Progenitor cell of endocrine pancreas (in vitro differentiated cells): Measurements from ENCODE around the gene CLEC10A. TPM values are rescaled to one million over a fixed set of nuclear protein-coding genes. Genes with fewer than 3 reads are reported as not detected.
"Not testable (repeated sequence)": the region's sequence is repeated elsewhere in the genome, so short reads cannot be mapped to it uniquely, and the experiment has no call there.

ENCODE experiments used
- DNase-seq: peaks from one replicate; pipeline ENCODE4 v3.0.0; 2021; ENCODE audit warnings: low spot score; ENCODE audit not compliant: unreplicated experiment
- H3K27ac Mint-ChIP-seq: 2 replicates; pipeline ENCODE4 v1.8.0; 2021; ENCODE audit warnings: mild to moderate bottlenecking, moderate library complexity, mixed read lengths
- H3K27me3 Mint-ChIP-seq: 2 replicates; pipeline ENCODE4 v1.8.0; 2021; ENCODE audit warnings: mixed read lengths
- H3K36me3 Mint-ChIP-seq: 2 replicates; pipeline ENCODE4 v1.8.0; 2022; ENCODE audit warnings: mixed read lengths; ENCODE audit not compliant: insufficient read depth
- H3K4me1 Mint-ChIP-seq: 2 replicates; pipeline ENCODE4 v1.8.0; 2021; ENCODE audit warnings: low read depth, mixed read lengths
- H3K4me3 Mint-ChIP-seq: 2 replicates; pipeline ENCODE4 v1.8.0; 2021; ENCODE audit warnings: low read depth, mild to moderate bottlenecking, moderate library complexity, mixed read lengths
- H3K9me3 Mint-ChIP-seq: 2 replicates; pipeline ENCODE4 v1.8.0; 2021; ENCODE audit warnings: low read depth, mixed read lengths
- CTCF ChIP-seq: fragments of 200-600 bp; sonication (generic); IDR thresholded peaks from one replicate; pipeline ENCODE4 v1.5.0; 2021; ENCODE audit warnings: antibody characterized with exemption, mild to moderate bottlenecking; ENCODE audit not compliant: unreplicated experiment
- total RNA-seq: library from RNA; stranded (reverse); gene quantifications from 2 replicates; pipeline ENCODE4 v1.2.1, GENCODE V29; 2021

Gene CLEC10A
- total RNA-seq, 1 donor from 2014 or later, result not detected

GRCh38 chr17:7097940-7098339 lies 17.9 kb upstream of the CLEC10A start:
- Mint-ChIP-seq H3K4me3 (no peak overlapping the region), H3K4me1 (no peaks in the 10 kb centered on the region), H3K27me3 (peaks cover 29% of the 10 kb centered on the region), H3K36me3 (no peaks in the 10 kb centered on the region), H3K27ac (no peak overlapping the region), H3K9me3 (peaks cover 4% of the 10 kb centered on the region)
- TF ChIP-seq CTCF, result no peak
- no peak for DNase-seq

- DNase-seq, result no peak
- H3K4me1 Mint-ChIP-seq, result peaks cover 2% of the 10 kb centered on the region
- peaks cover 8% of the 10 kb centered on the region for H3K9me3 Mint-ChIP-seq
- no peaks in the 10 kb centered on the region for H3K36me3 Mint-ChIP-seq
- TF ChIP-seq CTCF, result no peak
- peaks cover 12% of the 10 kb centered on the region for H3K27me3 Mint-ChIP-seq
- no peak overlapping the region for H3K4me3 Mint-ChIP-seq
- H3K27ac Mint-ChIP-seq, result no peak overlapping the region
Measured at GRCh38 chr17:7095625-7096024, 15.6 kb upstream of the CLEC10A start.

- Mint-ChIP-seq H3K4me3 (no peak overlapping the region), H3K27me3 (peaks cover 8% of the 10 kb centered on the region), H3K4me1 (peaks cover 2% of the 10 kb centered on the region), H3K9me3 (peaks cover 4% of the 10 kb centered on the region), H3K27ac (no peak overlapping the region), H3K36me3 (no peaks in the 10 kb centered on the region)
- no peak for TF ChIP-seq CTCF
- no peak for DNase-seq
Measured at GRCh38 chr17:7094652-7095019, 14.6 kb upstream of the CLEC10A start.

GRCh38 chr17:7091311-7092005 lies 11.4 kb upstream of the CLEC10A start:
- not testable (repeated sequence) for H3K36me3 Mint-ChIP-seq, H3K4me3 Mint-ChIP-seq, H3K27ac Mint-ChIP-seq, H3K9me3 Mint-ChIP-seq, H3K27me3 Mint-ChIP-seq, DNase-seq
- H3K4me1 Mint-ChIP-seq, result peaks cover 15% of the 10 kb centered on the region

GRCh38 chr17:7089570-7089969 lies 9.5 kb upstream of the CLEC10A start:
- H3K9me3 Mint-ChIP-seq, H3K27me3 Mint-ChIP-seq, H3K27ac Mint-ChIP-seq, H3K36me3 Mint-ChIP-seq, H3K4me3 Mint-ChIP-seq, DNase-seq: not testable (repeated sequence)
- H3K4me1 Mint-ChIP-seq, result peaks cover 15% of the 10 kb centered on the region

GRCh38 chr17:7088442-7088841 lies 8.4 kb upstream of the CLEC10A start:
- not testable (repeated sequence) for H3K4me3 Mint-ChIP-seq, H3K36me3 Mint-ChIP-seq, H3K9me3 Mint-ChIP-seq, H3K27me3 Mint-ChIP-seq, H3K27ac Mint-ChIP-seq, DNase-seq
- H3K4me1 Mint-ChIP-seq, result peaks cover 15% of the 10 kb centered on the region

- peaks cover 4% of the 10 kb centered on the region for H3K27me3 Mint-ChIP-seq
- peaks cover 13% of the 10 kb centered on the region for H3K4me1 Mint-ChIP-seq
- H3K9me3 Mint-ChIP-seq, result no peaks in the 10 kb centered on the region
- DNase-seq, result no peak
- no peaks in the 10 kb centered on the region for H3K36me3 Mint-ChIP-seq
- H3K27ac Mint-ChIP-seq, result no peak overlapping the region
- no peak overlapping the region for H3K4me3 Mint-ChIP-seq
- TF ChIP-seq CTCF, result no peak
Measured at GRCh38 chr17:7084088-7084487, 4.0 kb upstream of the CLEC10A start.
